Testis (tissue), 3 donors: Measurements from ENCODE around the gene WNT2B. TPM values are rescaled to one million over a fixed set of nuclear protein-coding genes. Genes with fewer than 3 reads are reported as not detected.

Experiments
- DNase-seq: peaks from one replicate; pipeline ENCODE4 v3.0.0-alpha.2; 2019
- H3K27ac ChIP-seq, 2 donors: fragments of 200-600 bp; sonication (generic); one replicate each; pipeline ENCODE4 v1.5.1; 2019
- H3K27me3 ChIP-seq: fragments of 200-600 bp; sonication (generic); one replicate; pipeline ENCODE4 v1.5.1; 2019
- H3K36me3 ChIP-seq: fragments of 200-600 bp; sonication (generic); one replicate; pipeline ENCODE4 v1.5.1; 2017; ENCODE audit warnings: low read depth; ENCODE audit errors: missing control alignments
- H3K4me1 ChIP-seq: fragments of 200-600 bp; sonication (generic); one replicate; pipeline ENCODE4 v1.5.1; 2019
- H3K4me3 ChIP-seq, 2 donors: fragments of 200-600 bp; sonication (generic); one replicate each; pipeline ENCODE4 v1.5.1; 2017 to 2019
- H3K9me3 ChIP-seq: fragments of 200-600 bp; sonication (generic); one replicate; pipeline ENCODE4 v1.5.1; 2017
- POLR2A ChIP-seq: fragments of 450-650 bp; IDR thresholded peaks from one replicate; pipeline ENCODE4 v1.6.1; 2017; ENCODE audit warnings: antibody characterized with exemption, mild to moderate bottlenecking, moderate library complexity
- WGBS, 2 donors: methylation state at CpG; one replicate each; pipeline ENCODE4 v1.1.5; 2018; 5-methylcytosine and 5-hydroxymethylcytosine counted together
- intact Hi-C: fragments of 100-400 bp; cut with DNase I; formaldehyde crosslinking; loops from one replicate; pipeline ENCODE4 v1.15.1; 2023; ENCODE audit warnings: low total_unique reads
- polyA plus RNA-seq: library from polyadenylated mRNA; stranded (reverse); fragments of 350-450 nt; fragmentation: Illumina TruSeq; extraction: RNeasy Lipid Tissue Mini Kit (QIAGEN cat#74804); gene quantifications from one replicate; pipeline ENCODE4 v1.2.3, GENCODE V29; 2014; ENCODE audit warnings: low read depth, low replicate concordance; ENCODE audit not compliant: insufficient read depth
- total RNA-seq, 2 donors: library from RNA; depleted of rRNA; stranded (reverse); fragments of >200 nt; gene quantifications; one replicate each; pipeline ENCODE4 v1.2.3, GENCODE V29; 2016
- TF ChIP-seq, protein P1 (sequence below), 3 experiments: fragments of 450-650 bp in 2 of 3; fragments of 200-600 bp in 1 of 3; sonication (generic) in 1 of 3; IDR thresholded peaks; one replicate each; pipeline ENCODE4 v1.5.1; 2016 to 2019; ENCODE audit warnings: antibody characterized with exemption in 3 of 3, mild to moderate bottlenecking in 2 of 3, moderate library complexity in 1 of 3

Gene WNT2B
- total and polyA plus RNA-seq, 3 donors from 2014 or later: 9.1 to 14.7 (median 10.6) TPM

DNA sequence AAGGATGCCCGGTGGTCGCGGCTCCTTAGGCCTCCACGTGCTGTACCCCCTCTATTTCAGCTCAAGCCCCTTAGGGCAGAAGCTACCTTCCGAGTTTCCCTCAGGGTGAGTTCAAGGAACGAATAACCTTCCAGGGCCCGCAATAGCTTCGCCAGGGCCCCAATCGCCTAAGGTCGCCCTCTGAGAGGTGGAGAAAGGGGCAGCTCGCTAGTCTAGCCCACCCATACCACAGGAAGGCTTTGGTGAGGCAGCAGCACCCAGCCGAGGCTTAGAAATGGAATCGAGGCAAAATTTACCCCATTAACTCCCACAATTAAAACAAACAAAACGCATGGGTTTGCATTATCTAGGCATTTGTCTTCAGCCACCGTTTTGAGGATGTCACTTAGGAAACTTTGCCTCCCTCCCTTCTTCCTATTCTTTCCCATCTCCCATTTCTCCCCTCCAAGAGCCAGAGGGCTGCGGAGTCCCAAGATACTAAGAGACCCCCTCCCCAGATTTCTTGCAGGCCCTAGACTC lies 954 bp downstream of the WNT2B start:
- H3K36me3 ChIP-seq: no peaks in the 10 kb centered on the region
- H3K27ac ChIP-seq: peak overlapping the region; percentile 31 to 71
- 45 to 46% methylated on average over 14 to 16 of the region's 16 CpGs for WGBS, 2 donors
- peak overlapping the region; percentile 59 to 75 for H3K4me3 ChIP-seq
- no peaks in the 10 kb centered on the region for H3K27me3 ChIP-seq
- DNase-seq: no peak
- TF ChIP-seq, protein P1, sequence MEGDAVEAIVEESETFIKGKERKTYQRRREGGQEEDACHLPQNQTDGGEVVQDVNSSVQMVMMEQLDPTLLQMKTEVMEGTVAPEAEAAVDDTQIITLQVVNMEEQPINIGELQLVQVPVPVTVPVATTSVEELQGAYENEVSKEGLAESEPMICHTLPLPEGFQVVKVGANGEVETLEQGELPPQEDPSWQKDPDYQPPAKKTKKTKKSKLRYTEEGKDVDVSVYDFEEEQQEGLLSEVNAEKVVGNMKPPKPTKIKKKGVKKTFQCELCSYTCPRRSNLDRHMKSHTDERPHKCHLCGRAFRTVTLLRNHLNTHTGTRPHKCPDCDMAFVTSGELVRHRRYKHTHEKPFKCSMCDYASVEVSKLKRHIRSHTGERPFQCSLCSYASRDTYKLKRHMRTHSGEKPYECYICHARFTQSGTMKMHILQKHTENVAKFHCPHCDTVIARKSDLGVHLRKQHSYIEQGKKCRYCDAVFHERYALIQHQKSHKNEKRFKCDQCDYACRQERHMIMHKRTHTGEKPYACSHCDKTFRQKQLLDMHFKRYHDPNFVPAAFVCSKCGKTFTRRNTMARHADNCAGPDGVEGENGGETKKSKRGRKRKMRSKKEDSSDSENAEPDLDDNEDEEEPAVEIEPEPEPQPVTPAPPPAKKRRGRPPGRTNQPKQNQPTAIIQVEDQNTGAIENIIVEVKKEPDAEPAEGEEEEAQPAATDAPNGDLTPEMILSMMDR (IDR thresholded peaks at IDR 0.05): no peak
- no peak for TF ChIP-seq POLR2A
- peaks cover 24% of the 10 kb centered on the region for H3K4me1 ChIP-seq
- intact Hi-C loops: no loop called here
- H3K9me3 ChIP-seq: no peaks in the 10 kb centered on the region

DNA sequence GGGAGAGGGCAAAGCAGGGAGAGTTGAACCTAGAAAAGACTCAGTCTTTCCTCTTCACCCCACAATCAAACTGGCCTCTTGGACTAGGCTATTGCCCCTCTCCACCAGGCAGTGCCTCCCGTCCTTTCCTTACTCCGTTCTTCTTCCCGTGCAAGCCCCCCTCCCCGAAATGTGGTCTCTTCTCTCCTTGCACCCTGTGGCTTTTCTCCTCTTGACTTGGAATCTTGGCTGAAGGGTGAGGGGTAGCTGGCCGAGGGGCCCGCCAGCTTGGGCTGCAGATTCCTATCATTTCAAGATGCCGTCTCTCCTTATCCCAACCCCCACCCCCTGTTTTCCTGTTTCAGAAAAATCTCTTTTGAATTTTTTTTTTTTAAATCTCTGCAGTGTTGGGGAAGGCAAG lies 1.6 kb downstream of the WNT2B start:
- 38 to 49% methylated on average over 7 of the region's 7 CpGs for WGBS, 2 donors
- Histone ChIP-seq H3K4me3 (peak overlapping the region in 1 of 2 donors; percentile 75), H3K4me1 (peaks cover 18% of the 10 kb centered on the region), H3K27ac (peak overlapping the region in 1 of 2 donors; percentile 15), H3K36me3 (no peaks in the 10 kb centered on the region), H3K27me3 (no peaks in the 10 kb centered on the region), H3K9me3 (no peaks in the 10 kb centered on the region)
- TF ChIP-seq POLR2A: no peak
- TF ChIP-seq, protein P1 (IDR thresholded peaks at IDR 0.05): no peak
- intact Hi-C loops: no loop called here
- no peak for DNase-seq

DNA sequence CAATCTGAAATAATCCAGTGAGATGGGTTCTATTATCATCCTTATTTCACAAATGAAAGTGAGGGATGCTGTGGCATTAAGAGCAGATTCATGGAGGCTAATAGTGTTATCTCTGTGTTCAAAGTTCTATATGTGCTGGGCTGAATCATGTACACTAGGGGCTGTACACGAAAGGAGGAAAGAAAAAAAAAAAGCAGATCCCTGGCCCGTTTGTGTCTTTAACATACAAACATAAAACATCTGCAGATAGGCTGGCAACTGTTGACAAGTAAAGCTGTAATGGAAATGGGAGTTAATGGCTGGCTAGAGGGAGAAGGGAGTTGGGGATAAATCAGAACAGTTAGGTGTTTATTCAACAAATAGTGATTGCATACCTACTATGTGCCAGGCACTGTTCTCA lies 3.1 kb downstream of the WNT2B start:
- no peak for TF ChIP-seq POLR2A
- TF ChIP-seq, protein P1 (IDR thresholded peaks at IDR 0.05): no peak
- intact Hi-C loops: no loop called here
- Histone ChIP-seq H3K4me3 (no peak overlapping the region), H3K27me3 (no peaks in the 10 kb centered on the region), H3K27ac (no peak overlapping the region), H3K9me3 (no peaks in the 10 kb centered on the region), H3K4me1 (peaks cover 6% of the 10 kb centered on the region), H3K36me3 (no peaks in the 10 kb centered on the region)
- 39 to 41% methylated on average over 2 of the region's 2 CpGs for WGBS, 2 donors
- no peak for DNase-seq

DNA sequence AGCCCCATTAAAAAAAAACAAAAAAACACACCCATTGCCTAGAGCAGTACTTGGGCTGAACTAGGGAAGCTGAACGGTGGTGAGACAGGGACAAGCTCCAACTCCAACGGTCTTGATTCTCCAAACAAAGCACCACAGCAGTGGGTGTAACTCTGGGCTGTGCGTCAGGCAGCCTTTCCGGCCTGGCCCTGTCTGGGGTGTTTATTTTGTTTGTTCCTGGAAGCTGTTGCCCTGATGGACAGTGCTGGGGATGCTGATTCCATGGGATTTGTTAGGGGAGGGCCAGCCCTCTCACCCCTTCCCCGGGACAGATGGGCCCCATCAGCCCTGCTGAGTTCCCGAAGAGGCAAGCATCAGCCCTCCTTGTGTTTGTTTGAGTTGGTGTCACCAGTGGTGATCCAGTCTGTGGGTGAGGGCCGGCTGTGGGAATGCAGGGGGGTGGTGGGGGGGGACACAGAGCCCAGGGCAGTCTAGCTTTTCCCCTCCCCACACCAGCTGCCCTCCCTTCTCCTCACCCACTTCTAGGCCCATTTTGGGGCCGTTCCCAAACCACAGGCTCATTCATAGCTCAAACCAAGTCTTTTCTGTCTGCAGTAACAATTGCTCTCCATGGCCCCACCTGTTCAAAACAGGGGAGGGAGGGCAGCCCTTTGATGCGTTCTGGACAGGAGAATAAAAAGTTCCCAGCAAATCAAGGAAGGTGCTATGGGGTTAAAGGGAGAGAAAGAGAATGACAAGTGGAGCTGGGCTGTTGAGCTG lies 4.5 kb downstream of the WNT2B start:
- WGBS, 2 donors: 64 to 65% methylated on average over 9 of the region's 9 CpGs
- Histone ChIP-seq H3K4me1 (no peaks in the 10 kb centered on the region), H3K4me3 (no peak overlapping the region), H3K36me3 (no peaks in the 10 kb centered on the region), H3K27me3 (no peaks in the 10 kb centered on the region), H3K27ac (no peak overlapping the region), H3K9me3 (no peaks in the 10 kb centered on the region)
- intact Hi-C loops: no loop called here
- TF ChIP-seq, protein P1 (IDR thresholded peaks at IDR 0.05): no peak
- TF ChIP-seq POLR2A: no peak
- DNase-seq: peak; percentile 48
